Neural progenitor cell (in vitro differentiated cells): ENCODE data around the gene LRPAP1.

Experiments
- CTCF ChIP-seq: fragments of 200-600 bp; sonication (generic); IDR thresholded peaks from 2 replicates; pipeline ENCODE4 v1.5.1; 2017; ENCODE audit warnings: antibody characterized with exemption, mild to moderate bottlenecking
- EZH2 ChIP-seq: fragments of 200-600 bp; sonication (generic); IDR thresholded peaks from 2 replicates; pipeline ENCODE4 v1.6.1; 2017; ENCODE audit warnings: antibody characterized with exemption, mild to moderate bottlenecking, moderate library complexity

GRCh38 chr4:3518511-3518880, 13.7 kb downstream of the LRPAP1 start:
- TF ChIP-seq CTCF = no peak
- no peak for TF ChIP-seq EZH2
